SK-N-SH (cell line): Measurements from ENCODE around the gene ZNF136. TPM values are rescaled to one million over a fixed set of nuclear protein-coding genes. Genes with fewer than 3 reads are reported as not detected.

Source experiments
- CTCF ChIA-PET: fragments of 300-600, 350-600 bp; formaldehyde crosslinking; extraction: SDS; loops from one replicate; lab custom pipeline; 2021; lab: Yijun Ruan, JAX
- POLR2A ChIA-PET: fragments of 350-600 bp; sonication (Branson Sonifier 250); formaldehyde crosslinking; extraction: SDS; loops from one replicate; lab custom pipeline; 2020; ENCODE audit warnings: antibody characterized with exemption, inconsistent platforms; lab: Yijun Ruan, JAX
- DNase-seq: peaks from one replicate; pipeline ENCODE4 v3.0.0; 2012
- H2AFZ ChIP-seq: fragments of 200-600 bp; sonication (generic); 2 replicates; pipeline ENCODE4 v1.8.1; 2016; ENCODE audit warnings: antibody characterized with exemption, mild to moderate bottlenecking, low read depth
- H3F3A ChIP-seq: fragments of 200-600 bp; sonication (generic); replicated peaks from 2 replicates; pipeline ENCODE3; 2016; ENCODE audit warnings: antibody characterized with exemption, mild to moderate bottlenecking; ENCODE audit not compliant: insufficient read depth
- H3K27ac ChIP-seq, 2 experiments: fragments of 200-500 bp in 1 of 2; fragments of 200-600 bp in 1 of 2; sonication (Bioruptor generic) in 1 of 2; sonication (generic), shearing (Covaris generic) in 1 of 2; 2 replicates each; pipeline versions ENCODE4 v1.5.1 to v1.6.1; 2014 to 2016; ENCODE audit warnings: low read depth in 2 of 2, inconsistent platforms in 1 of 2, low read length in 1 of 2, mild to moderate bottlenecking in 1 of 2, mixed read lengths in 1 of 2
- H3K27me3 ChIP-seq: fragments of 200-600 bp; sonication (generic), shearing (Covaris generic); 2 replicates; pipeline ENCODE4 v1.6.1; 2016; ENCODE audit warnings: mixed run types; ENCODE audit not compliant: insufficient read depth
- H3K36me3 ChIP-seq, 2 experiments: fragments of 200-500 bp in 1 of 2; fragments of 200-600 bp in 1 of 2; sonication (Bioruptor generic) in 1 of 2; sonication (generic) in 1 of 2; replicated peaks in 1 of 2; 2 replicates each; pipeline versions ENCODE3 to v1.5.1; 2014 to 2016; ENCODE audit warnings: low read length in 1 of 2, mild to moderate bottlenecking in 1 of 2; ENCODE audit not compliant: insufficient read depth in 2 of 2, control insufficient read depth in 1 of 2
- H3K4me1 ChIP-seq, 2 experiments: fragments of 200-500 bp in 1 of 2; fragments of 200-600 bp in 1 of 2; sonication (Bioruptor generic) in 1 of 2; sonication (generic), shearing (Covaris generic) in 1 of 2; 2 replicates each; pipeline versions ENCODE4 v1.5.1 to v1.6.1; 2014 to 2016; ENCODE audit warnings: low read depth in 1 of 2, low read length in 1 of 2, mixed run types in 1 of 2; ENCODE audit not compliant: insufficient read depth in 2 of 2, control insufficient read depth in 1 of 2
- H3K4me2 ChIP-seq: fragments of 200-600 bp; sonication (generic), shearing (Covaris generic); 2 replicates; pipeline ENCODE4 v1.6.1; 2017; ENCODE audit warnings: mixed run types
- H3K4me3 ChIP-seq, 2 experiments: fragments of 200-500 bp in 1 of 2; fragments of 200-600 bp in 1 of 2; sonication (Bioruptor generic) in 1 of 2; sonication (generic), shearing (Covaris generic) in 1 of 2; 2 replicates each; pipeline versions ENCODE4 v1.5.1 to v1.8.1; 2014 to 2016; ENCODE audit warnings: low read depth in 2 of 2, inconsistent platforms in 1 of 2, low read length in 1 of 2, mild to moderate bottlenecking in 1 of 2, mixed read lengths in 1 of 2, moderate library complexity in 1 of 2
- H3K79me2 ChIP-seq: fragments of 200-600 bp; sonication (generic); 2 replicates; pipeline ENCODE4 v1.8.1; 2017; ENCODE audit warnings: mild to moderate bottlenecking; ENCODE audit not compliant: insufficient read depth
- H3K9ac ChIP-seq: fragments of 200-600 bp; sonication (generic); 2 replicates; pipeline ENCODE4 v1.6.1; 2017; ENCODE audit warnings: mixed run types
- H3K9me2 ChIP-seq: fragments of 200-600 bp; sonication (generic); 2 replicates; pipeline ENCODE4 v1.6.1; 2017; ENCODE audit warnings: mixed run types
- H3K9me3 ChIP-seq: fragments of 200-600 bp; sonication (generic); 2 replicates; pipeline ENCODE4 v1.6.1; 2017; ENCODE audit warnings: mixed run types, mild to moderate bottlenecking, moderate library complexity
- H4K20me1 ChIP-seq: fragments of 200-600 bp; sonication (generic); 2 replicates; pipeline ENCODE4 v1.6.1; 2017; ENCODE audit warnings: mild to moderate bottlenecking, mixed run types; ENCODE audit not compliant: insufficient read depth
- CTCF ChIP-seq: fragments of 200-600 bp; sonication (generic); IDR thresholded peaks from 2 replicates; pipeline ENCODE4 v1.6.1; 2017; ENCODE audit warnings: antibody characterized with exemption, mild to moderate bottlenecking, moderate library complexity
- ELF1 ChIP-seq: IDR thresholded peaks from 2 replicates; pipeline ENCODE4 v1.4.0; 2012
- EZH2phosphoT487 ChIP-seq: fragments of 200-600 bp; sonication (generic); IDR thresholded peaks from 2 replicates; pipeline ENCODE4 v1.6.1; 2017; ENCODE audit warnings: low read depth, mixed run types, mild to moderate bottlenecking, antibody characterized with exemption, moderate library complexity, borderline replicate concordance
- FOSL2 ChIP-seq: IDR thresholded peaks from 2 replicates; pipeline ENCODE4 v1.4.0; 2012; ENCODE audit warnings: low read depth, mild to moderate bottlenecking, moderate library complexity, borderline replicate concordance
- MAX ChIP-seq: IDR thresholded peaks from 2 replicates; pipeline ENCODE4 v1.4.0; 2012; ENCODE audit warnings: low read depth
- NFIC ChIP-seq: IDR thresholded peaks from 2 replicates; pipeline ENCODE4 v1.4.0; 2012; ENCODE audit warnings: borderline replicate concordance
- POLR2AphosphoS5 ChIP-seq: IDR thresholded peaks from 2 replicates; pipeline ENCODE4 v1.6.1; 2012; ENCODE audit warnings: low read depth, low read length
- RAD21 ChIP-seq: IDR thresholded peaks from 2 replicates; pipeline ENCODE4 v1.6.1; 2012; ENCODE audit warnings: mild to moderate bottlenecking, low read length
- RFX5 ChIP-seq: IDR thresholded peaks from 2 replicates; pipeline ENCODE4 v1.6.1; 2012; ENCODE audit warnings: mild to moderate bottlenecking, improper control_type of control experiment, low read length
- RXRA ChIP-seq: IDR thresholded peaks from 2 replicates; pipeline ENCODE4 v1.4.0; 2012; ENCODE audit warnings: low read depth, mild to moderate bottlenecking, borderline replicate concordance
- SMC3 ChIP-seq: IDR thresholded peaks from 2 replicates; pipeline ENCODE4 v1.6.1; 2012; ENCODE audit warnings: low read depth, low read length, improper control_type of control experiment
- TCF12 ChIP-seq: IDR thresholded peaks from 2 replicates; pipeline ENCODE4 v1.4.0; 2012
- YY1 ChIP-seq: IDR thresholded peaks from 2 replicates; pipeline ENCODE4 v1.4.0; 2012; ENCODE audit warnings: low read depth, mild to moderate bottlenecking
- ZBTB33 ChIP-seq: IDR thresholded peaks from 2 replicates; pipeline ENCODE4 v1.4.0; 2012; ENCODE audit warnings: low read depth, borderline replicate concordance
- WGBS: methylation state at CpG from one replicate; pipeline ENCODE4 v1.1.6; 2017; ENCODE audit warnings: low lambda C conversion rate; 5-methylcytosine and 5-hydroxymethylcytosine counted together
- polyA plus RNA-seq, 3 experiments: library from polyadenylated mRNA; depleted of rRNA; stranded (reverse); fragments of >200 nt; gene quantifications; 2 replicates each; pipeline ENCODE4 v1.2.3, GENCODE V29; 2012

Gene ZNF136
- polyA plus RNA-seq, 1 of the 3 experiments (the other 2 are of a cell fraction): 1.7 TPM

GRCh38 chr19:12140545-12141404, 22.1 kb upstream of the ZNF136 start (continued):
- TF ChIP-seq RFX5 (no peak), MAX (peak; percentile 36; the same call in 1 of the 2 replicates), RAD21 (peak; percentile 93), TCF12 (peak; percentile 17; the same call in 1 of the 2 replicates), NFIC (no peak), FOSL2 (no peak)
- TF ChIP-seq, all 33 proteins: peak for 8

- no peak for TF ChIP-seq ELF1
- TF ChIP-seq POLR2AphosphoS5: no peak
- no peak; the same call in 1 of the 2 replicates for TF ChIP-seq CTCF
- TF ChIP-seq RAD21: no peak
- no peak for TF ChIP-seq RXRA
- no peak for TF ChIP-seq EZH2phosphoT487
- no peak for TF ChIP-seq SMC3
- no peak for TF ChIP-seq YY1
- no peak for TF ChIP-seq ZBTB33
- Histone ChIP-seq H3F3A (peaks cover 22% of the 10 kb centered on the region), H3K9ac (no peak overlapping the region), H3K27me3 (no peaks in the 10 kb centered on the region), H3K9me3 (peaks cover 10% of the 10 kb centered on the region; the same call in 1 of the 2 replicates), H3K4me3 (peak overlapping the region in 1 of 2 experiments; percentile 99; a peak in 1 of 4 replicates), H3K4me2 (no peak overlapping the region), H4K20me1 (no peaks in the 10 kb centered on the region), H3K36me3 (peaks cover 16 to 58% of the 10 kb centered on the region in 2 experiments), H3K4me1 (peaks cover 0 to 8% of the 10 kb centered on the region in 2 experiments; a peak in 1 of 4 replicates), H3K79me2 (peaks cover 36% of the 10 kb centered on the region), H3K27ac (no peak overlapping the region), H3K9me2 (no peaks in the 10 kb centered on the region), H2AFZ (no peak overlapping the region)
- ChIA-PET POLR2A (interaction anchor here (1.4 to 1.6 kb wide), 2 partner anchors 82 to 299 kb away, joined by 4 to 12 read pairs; partner anchors contain the start of gene ZNF443), CTCF (interaction anchor here (0.6 to 3.4 kb wide), 37 partner anchors 9 to 344 kb away, joined by 3 to 78 read pairs (median 8); partner anchors contain the start of genes ZNF433, ZNF443, ZNF491 and ZNF625)
- 51% methylated on average over 10 of the region's 10 CpGs for WGBS
- DNase-seq: no peak
Observed at GRCh38 chr19:12141405-12141736, 21.5 kb upstream of the ZNF136 start.
